GM04504 (cell line): ENCODE results near the gene RNF217.
A peak's percentile ranks its signal among the peaks of the same experiment; 100 is the strongest.
"Not testable (repeated sequence)": the region's sequence is repeated elsewhere in the genome, so short reads cannot be mapped to it uniquely, and the experiment has no call there.

Experiments
- DNase-seq: peaks from one replicate; pipeline ENCODE4 v3.0.0-alpha.2; 2012; ENCODE audit warnings: low read depth

Gene RNF217

DNA sequence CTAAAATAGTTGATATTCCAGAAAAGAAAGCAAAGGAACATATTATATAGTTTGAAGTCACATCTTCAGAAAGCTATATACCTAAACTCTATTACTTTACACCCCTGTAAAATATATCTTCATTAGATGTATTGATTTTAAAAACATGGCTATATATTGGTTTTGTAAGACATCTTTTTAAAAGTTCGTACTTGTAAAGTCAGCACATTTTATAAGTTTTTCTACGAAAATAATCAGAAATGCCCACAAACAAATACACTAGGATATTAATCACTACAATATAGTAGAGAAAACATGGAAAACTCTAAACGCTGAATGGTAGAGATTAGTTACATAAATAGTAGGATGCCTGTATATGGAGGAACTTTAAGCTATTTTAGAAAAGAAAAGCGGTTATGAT lies 52.9 kb downstream of the RNF217 start:
- DNase-seq, result no peak

DNA sequence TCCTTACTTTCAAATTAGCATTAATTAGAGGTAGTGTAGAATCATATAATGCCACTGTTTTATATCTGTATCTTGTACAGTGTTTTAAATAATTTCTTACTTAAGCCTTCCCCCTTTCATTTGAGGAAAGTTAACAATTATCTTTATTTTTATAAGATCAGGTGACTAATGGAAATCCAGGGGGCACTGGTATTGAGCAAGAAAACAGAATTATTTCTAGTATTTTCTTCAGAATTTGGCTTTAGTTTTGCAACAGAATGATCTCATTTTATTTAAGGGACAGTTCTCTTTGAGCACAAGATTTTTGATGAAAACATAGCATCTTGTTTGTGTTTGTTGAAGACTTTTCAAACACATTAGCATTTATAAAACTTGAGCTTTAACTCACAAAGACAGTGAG lies 55.9 kb downstream of the RNF217 start:
- DNase-seq, result no peak

DNA sequence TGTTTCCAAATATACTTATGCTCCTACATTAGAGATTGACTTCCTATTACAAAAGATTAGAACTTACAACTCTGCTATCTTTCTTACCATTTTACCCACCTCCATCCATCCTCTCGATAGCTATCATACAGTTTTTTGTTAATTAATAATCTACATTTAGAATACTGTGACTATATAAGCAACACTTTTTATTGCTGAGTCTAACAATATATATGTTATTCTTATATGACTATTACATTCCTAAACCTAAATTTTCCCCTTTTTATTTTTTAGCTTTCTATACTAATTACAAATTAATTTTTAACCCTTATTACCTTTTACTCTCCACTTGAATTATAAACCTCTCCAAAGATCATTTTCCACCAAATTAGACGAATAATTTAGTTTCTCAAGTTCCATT lies 57.0 kb downstream of the RNF217 start:
- DNase-seq, result no peak

DNA sequence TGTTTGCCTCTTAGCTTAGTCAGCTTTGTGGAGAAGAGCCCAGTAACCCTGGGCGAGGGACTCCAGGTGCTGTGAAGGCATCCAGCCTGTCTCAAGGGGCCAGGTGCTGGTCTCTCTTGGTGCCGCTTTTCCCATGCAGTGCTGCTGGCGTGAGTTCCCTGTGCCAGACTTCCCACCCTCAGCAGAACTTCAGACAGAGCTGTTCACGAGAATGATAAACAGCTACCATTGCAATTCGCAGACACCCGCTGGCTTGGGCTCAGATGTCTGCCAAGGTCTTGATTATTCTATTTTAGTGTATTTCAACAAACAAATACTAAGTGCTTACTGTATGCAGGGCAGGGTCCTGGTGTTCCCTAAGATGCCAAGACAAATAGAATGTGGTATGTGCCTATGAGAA lies 57.7 kb downstream of the RNF217 start:
- DNase-seq, result no peak

DNA sequence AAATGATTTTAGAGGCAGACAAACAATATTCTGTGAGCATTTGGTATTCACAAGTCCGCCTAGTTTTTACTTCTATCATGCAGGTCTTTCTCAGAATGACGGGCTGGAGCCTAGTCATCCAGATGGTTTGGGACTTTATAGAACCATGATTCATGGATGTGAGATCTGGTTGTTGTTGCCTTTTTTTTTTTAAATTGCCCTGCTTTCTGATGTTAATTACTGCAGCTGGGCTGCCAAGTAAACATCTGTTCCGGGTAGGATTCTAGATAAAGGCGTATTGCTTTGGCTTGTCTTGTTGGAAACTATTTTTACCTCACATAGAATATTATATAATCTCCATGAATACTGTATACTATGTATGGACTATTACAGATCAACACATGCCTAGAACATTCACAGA lies 58.1 kb downstream of the RNF217 start:
- peak; percentile 60 for DNase-seq

DNA sequence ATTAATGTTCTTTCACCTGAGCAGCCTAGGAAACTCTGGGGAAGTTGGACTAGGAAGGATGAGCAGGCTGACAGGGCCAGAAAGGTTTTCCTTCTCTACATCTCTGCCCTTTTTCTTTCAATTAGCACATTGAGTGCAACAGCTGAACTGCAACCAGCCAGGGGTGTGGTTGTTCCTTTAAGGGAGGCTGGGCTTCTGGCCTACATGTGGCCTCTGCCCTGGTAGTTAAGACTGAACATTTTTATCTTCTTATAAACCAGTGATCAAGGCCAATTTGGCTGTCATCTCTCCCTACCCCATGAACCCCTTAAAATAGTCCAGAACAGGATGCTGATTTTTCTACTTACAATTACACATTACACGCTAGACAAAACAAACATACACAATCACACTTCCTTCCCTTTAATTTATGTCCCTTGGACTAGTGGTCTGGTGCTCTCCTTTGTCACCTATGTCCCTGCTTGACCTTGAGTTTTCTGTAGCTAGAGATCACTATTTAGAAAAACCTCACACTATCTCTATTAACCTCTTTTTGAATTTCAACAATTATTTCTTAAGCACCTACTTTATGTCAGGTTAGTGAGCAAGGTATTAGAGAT lies 60.3 kb downstream of the RNF217 start:
- DNase-seq, result no peak

DNA sequence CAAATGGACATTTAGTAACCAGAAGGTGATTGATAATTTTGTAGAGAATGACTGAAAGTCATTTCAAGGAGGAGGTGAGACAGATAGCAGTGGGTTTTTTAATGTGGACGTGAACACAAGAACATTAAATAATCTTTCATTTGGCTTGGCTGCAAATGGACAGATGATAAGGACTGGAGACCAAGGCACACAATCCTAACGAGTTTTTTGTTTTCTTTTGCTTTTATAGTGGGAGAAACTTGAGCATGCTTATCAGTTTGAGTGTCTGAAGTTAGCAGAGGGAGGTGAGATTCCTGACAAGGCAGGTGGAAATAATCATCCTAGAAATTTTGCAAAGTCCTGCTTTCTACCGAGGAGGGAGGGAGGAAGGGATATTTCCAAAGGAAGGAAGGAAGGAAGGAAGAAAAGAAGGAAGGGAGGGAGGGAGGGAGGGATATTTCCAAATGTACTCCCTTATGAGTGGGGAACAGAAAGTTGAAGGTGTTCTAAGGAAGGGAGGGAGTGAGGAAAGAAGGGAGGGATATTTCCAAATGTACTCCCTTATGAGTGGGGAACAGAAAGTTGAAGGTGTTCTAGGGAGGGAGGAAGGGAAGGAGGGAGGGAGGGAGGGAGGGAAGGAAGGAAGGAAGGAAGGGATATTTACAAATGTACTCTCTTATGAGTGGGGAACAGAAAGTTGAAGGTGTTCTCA lies 63.1 kb downstream of the RNF217 start:
- DNase-seq, result no peak

DNA sequence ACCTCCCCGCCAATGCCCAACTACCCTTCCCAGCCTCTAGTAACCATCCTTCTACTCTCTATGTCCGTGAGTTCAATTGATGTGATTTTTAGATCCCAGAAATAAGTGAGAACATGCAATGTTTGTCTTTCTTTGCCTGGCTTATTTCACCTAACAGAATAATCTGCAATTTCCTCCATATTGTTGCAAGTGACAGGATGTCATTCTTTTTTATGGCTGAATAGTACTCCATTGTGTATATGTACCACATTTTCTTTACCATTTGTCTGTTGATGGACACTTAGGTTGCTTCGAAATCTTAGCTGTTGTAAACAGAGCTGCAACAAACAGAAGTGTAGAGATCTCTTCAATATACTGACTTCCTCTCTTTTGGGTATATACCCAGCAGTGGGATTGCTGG lies 65.0 kb downstream of the RNF217 start:
- no peak for DNase-seq

DNA sequence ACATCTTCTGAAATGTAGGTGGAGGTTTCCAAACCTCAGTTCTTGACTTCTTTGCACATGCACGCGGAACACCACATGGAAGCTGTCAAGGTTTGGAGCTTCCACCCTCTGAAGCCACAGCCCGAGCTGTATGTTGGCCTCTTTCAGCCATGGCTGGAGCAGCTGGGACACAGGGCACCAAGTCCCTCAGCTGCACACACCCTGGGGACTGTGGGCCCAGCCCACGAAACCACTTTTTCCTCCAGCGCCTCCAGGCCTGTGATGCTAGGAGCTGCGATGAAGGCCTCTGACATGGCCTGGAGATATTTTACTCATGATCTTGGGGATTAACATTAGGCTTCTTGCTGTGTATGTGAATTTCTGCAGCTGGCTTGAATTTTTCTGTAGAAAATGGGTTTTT lies 68.7 kb downstream of the RNF217 start:
- DNase-seq, result no peak

DNA sequence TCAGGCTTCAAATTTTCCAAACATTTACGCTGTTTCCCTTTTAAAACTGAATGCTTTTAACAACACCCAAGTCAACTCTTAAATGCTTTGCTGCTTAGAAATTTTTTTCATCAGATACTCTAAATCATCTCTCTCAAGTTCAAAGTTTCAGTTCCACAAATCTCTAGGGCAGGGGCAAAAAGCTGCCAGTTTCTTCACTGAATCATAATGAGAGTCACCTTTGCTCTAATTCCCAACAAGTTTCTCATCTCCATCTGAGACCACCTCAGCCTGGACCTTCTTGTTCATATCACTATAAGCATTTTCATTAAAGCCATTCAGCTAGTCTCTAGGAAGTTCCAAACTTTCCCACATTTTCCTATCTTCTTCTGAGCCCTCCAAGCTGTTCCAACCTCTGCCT lies 69.1 kb downstream of the RNF217 start:
- DNase-seq, result no peak

DNA sequence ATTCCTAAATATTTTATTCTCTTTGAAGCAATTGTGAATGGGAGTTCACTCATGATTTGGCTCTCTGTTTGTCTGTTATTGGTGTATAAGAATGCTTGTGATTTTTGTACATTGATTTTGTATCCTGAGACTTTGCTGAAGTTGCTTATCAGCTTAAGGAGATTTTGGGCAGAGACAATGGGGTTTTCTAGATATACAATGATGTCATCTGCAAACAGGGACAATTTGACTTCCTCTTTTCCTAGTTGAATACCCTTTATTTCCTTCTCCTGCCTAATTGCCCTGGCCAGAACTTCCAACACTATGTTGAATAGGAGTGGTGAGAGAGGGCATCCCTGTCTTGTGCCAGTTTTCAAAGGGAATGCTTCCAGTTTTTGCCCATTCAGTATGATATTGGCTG lies 72.7 kb downstream of the RNF217 start:
- not testable (repeated sequence) for DNase-seq

DNA sequence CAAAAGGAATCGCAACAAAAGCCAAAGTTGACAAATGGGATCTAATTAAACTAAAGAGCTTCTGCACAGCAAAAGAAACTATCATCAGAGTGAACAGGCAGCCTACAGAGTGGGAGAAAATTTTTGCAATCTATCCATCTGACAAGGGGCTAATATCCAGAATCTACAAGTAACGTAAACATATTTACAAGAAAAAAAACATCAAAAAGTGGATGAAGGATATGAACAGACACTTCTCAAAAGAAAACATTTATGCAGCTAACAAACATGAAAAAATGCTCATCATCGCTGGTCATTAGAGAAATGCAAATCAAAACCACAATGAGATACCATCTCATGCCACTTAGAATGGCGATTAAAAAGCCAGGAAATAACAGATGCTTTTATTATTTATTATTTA lies 74.2 kb downstream of the RNF217 start:
- not testable (repeated sequence) for DNase-seq

DNA sequence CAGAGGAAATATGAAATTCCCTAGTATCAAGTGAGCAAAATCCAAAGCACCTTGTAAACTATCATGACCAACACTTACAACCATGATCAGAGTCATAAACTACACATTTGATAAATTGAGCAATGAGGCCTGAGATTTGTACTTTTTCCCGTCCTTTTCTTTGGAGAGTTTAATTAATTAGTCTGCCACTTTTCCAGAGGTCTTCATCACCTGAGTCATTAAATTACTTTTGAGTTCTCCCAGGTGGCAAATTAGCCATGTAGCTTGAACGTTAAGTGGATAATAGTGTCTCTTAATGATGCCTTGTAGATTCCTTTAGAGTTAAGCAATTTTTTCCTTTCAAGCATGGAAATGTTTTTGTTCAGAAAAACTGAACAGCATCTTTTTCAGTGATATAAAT lies 75.6 kb downstream of the RNF217 start:
- no peak for DNase-seq

DNA sequence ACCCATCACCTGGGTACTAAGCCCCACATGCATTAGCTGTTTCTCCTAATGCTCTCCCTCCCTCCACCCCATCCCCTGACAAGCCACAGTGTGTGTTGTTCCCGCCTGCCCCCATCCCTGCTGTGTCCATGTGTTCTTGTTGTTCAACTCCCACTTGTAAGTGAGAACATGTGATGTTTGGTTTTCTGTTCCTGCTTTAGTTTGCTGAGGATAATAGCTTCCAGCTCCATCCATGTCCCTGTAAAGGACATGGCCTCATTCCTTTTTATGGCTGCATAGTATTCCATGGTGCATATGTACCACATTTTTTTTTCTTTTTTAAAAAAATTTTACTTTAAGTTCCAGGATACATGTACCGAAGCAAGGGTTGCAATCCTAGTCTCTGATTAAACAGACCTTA lies 76.7 kb downstream of the RNF217 start:
- no peak for DNase-seq

DNA sequence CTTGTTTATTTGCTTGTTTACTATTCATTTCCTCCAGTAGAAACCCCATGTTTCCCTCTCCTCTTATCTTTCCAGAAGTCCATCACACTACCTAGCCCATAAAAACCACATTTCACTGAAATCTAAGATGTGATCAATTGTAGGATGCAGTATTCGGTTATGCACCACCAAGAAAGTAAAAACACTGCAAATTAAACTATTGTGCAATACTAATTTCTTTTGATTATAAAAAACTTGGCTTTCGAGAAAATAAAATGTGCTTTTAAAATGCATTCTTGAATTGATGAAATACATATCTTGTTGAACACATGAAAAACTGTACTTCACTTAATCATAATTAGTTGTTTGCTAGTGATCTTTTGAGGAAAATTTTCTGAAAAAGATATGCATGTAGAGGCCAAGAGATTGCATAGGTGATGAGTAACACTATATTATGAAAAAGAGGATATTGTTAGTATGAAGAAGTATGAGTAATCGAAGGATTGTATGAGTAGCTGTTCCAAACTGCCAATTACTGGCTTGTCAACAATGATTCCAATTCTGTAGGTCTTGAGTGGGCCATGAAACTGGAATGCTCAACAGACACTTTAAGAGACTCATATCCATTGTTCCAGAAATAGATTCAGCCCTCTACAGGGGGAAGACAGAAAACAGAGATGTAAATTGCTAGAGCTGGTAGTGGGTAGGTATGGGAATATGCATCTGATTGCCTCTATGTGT lies 79.7 kb downstream of the RNF217 start:
- DNase-seq, result no peak

DNA sequence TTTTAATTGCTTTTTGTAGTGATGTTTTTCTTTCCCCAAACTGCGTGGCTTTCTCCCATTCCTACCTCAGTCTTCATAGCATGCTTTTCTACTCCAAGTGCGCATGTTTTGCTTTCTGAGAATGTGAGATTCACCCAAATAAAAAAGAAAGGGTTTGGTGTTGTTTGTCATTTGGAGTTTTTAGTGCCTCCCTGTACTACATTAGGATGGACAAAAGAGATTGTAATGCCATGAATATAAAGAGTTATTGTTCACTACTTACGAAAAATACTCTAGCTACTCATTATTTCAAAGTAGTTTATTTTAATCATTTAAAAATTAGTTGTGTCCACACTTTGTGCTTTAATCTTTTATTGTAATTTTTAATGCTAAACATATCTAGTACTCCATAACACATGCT lies 81.8 kb downstream of the RNF217 start:
- no peak for DNase-seq

DNA sequence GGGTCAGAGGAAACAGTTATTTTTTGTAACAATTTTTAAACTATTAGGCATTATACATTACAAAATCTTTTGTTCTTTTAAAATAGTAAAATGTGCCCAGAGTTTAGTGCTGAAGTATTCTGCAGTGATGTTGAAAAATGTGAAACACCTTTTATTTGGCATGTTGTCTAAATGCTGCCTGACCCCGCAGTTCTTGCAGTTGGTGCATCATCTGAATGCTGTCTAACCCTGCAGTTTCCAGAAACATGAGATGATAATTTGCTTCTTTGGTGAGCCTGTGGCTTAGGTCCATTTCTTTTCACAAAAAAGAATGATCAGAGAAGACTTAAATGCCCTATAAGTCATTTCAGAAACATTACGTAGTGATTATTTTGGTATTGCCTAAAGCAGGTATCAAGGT lies 82.4 kb downstream of the RNF217 start:
- no peak for DNase-seq

DNA sequence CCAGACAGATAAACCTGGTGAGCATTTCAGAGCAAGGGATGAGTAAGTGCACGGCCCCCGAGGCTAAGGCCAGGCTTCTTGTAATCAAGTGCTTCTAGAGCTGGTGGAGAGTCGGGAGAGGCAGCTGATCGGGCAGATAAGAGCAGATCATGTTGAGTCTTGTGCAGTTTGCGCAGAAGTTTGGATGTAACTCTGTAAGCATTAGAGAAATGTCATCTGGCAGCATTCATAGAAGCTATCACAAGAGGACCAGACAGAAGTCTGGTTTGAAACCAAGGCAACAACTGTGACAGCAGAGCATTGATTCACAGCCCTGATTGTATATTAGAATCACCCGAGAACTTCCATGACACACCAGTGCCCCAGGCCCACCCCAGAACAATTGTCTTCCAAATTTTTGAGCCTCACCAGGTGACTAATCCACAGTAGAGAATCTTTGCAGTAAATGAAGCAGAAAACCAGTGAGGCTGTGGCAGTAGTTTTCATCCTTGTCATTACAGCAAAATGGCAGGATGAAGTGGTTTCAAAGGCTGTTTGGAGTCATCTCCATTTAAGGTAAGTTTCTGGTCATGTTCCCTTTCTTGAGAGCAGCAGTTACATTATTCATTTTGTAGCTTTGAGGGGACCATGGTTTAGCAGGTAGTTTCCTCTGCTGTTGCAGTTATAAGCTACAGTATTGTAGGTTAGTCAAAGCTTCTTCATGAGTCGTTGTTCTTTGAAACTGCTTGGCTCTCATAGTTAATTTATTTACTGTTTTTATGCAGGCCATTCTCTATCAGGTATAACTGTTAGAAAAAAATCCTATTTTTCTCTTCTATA lies 84.1 kb downstream of the RNF217 start:
- DNase-seq, result no peak

DNA sequence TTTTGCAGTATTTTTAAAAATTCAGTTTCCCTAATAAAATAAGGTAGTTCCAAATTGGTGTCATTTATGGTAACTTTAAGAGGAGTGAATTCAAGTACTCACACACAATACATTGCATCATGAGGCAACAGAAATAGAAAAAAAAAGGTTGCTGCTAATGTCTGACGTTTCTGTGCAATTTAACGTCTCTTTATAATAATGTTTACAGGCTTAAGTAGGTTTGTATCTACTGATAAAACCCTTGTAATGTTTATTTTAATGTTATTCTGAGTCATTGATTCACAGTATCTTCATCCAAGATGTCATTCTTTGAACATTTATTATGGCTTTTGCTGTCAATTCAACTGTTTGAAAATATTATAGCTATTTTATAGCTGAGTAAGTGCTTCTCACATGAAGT lies 86.0 kb downstream of the RNF217 start:
- DNase-seq, result no peak

DNA sequence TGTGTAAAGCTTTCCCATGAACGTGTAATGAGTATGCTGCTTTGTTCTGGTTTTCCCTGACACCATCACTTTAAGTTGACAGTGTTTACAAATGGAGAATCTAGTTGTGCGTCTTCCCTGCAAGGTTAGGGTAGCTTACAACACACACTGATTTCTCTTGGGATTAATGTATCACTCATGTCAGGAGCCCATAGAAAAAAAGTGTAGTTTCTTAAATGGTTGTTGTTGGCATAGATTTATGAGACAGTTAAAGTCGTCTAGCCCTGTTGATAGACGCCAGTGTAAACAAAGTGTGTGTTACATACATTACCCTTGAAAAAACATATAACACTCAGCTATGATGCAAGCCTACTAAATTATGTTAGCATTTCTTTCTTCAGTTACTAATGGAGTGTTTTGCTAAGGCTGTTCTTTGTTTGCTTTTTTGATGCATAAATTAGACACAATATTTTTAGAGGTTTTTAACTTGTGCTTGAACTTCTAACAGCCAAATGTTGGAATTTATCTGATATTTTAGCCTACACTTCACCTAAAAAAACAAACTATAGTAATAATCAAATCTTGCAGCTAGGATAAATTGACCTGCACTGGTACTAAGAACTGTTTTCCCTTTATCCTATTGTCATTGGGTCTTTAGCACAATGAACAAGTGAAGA lies 88.6 kb downstream of the RNF217 start:
- DNase-seq, result no peak

DNA sequence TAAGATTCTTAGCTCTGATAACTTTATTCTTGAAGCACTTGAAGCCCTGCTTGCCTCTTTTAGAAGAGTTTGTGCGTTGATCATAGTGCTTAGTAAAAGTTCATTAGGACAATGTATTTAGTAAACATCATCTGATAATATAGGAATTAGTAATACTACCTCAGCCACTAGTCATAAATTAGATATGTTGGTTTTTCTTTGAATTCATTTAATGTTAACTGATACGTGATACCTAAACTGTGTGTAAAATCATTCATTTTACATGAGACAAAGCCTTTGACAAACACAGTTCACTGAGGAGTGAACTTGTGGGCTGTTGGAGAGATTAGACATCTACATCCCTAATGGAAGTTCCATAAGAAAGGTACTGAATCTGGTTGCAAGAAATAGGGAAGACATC lies 91.6 kb downstream of the RNF217 start:
- DNase-seq, result no peak

DNA sequence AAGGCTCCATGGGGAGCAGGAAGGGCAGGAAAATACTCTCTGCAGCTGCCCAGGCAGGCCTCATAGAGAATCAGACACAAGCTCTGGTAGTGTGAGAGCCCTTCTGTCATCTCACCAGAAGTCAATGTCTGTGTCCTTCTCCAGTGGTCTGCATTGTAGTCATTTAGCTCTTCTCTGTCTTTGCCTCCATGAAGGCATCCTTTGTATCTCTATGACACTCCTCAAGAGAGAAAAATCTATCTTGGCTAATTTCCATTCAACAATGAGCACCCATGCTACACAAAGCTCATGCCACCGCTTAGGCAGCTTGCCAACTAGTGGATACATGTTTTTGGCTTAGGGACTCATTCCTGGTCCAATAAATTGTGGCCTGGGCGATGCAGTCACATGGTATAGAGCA lies 92.1 kb downstream of the RNF217 start:
- no peak for DNase-seq
